Left lung (tissue), 10 donors: ENCODE data around the gene LSM14A. TPM values are rescaled to one million over a fixed set of nuclear protein-coding genes. Genes with fewer than 3 reads are reported as not detected.

ENCODE experiments used
- ATAC-seq: fragments of 200-7000 bp; cut with Tn5 transposase; one replicate; pipeline ENCODE4 v1.9.1; 2020; ENCODE audit warnings: moderate library complexity
- DNase-seq, 4 donors: peaks; one replicate each; pipeline ENCODE4 v3.0.0-alpha.2; 2013 to 2020
- H3K27ac ChIP-seq, 2 donors: fragments of 200-600 bp; sonication (generic) in 1 of 2; one replicate each; pipeline versions ENCODE4 v1.5.0 to v1.8.0; 2020 to 2021
- H3K27me3 ChIP-seq, 2 donors: fragments of 200-600 bp; sonication (generic) in 1 of 2; one replicate each; pipeline versions ENCODE4 v1.5.0 to v1.8.0; 2020 to 2021
- H3K36me3 ChIP-seq, 2 donors: fragments of 200-600 bp; sonication (generic) in 1 of 2; one replicate each; pipeline versions ENCODE4 v1.5.0 to v1.8.0; 2020 to 2021
- H3K4me1 ChIP-seq, 2 donors: fragments of 200-600 bp; one replicate each; pipeline ENCODE4 v1.8.0; 2021
- H3K4me3 ChIP-seq, 2 donors: fragments of 200-600 bp; sonication (generic) in 1 of 2; one replicate each; pipeline versions ENCODE4 v1.5.0 to v1.8.0; 2020 to 2021; ENCODE audit warnings: mild to moderate bottlenecking in 1 of 2
- H3K9me3 ChIP-seq, 2 donors: fragments of 200-600 bp; sonication (generic) in 1 of 2; one replicate each; pipeline versions ENCODE4 v1.5.0 to v1.8.0; 2020 to 2021
- intact Hi-C, 2 donors: fragments of 100-400 bp; cut with DNase I; formaldehyde crosslinking; loops; one replicate each; pipeline versions ENCODE4 v1.11.2 to v1.14.2; 2022
- polyA plus RNA-seq, 6 donors: library from polyadenylated mRNA; unstranded; fragments of 120-200 nt; gene quantifications; one replicate each; pipeline ENCODE4 v1.2.1, GENCODE V29; 2013; ENCODE audit not compliant: insufficient read length in 6 of 6
- total RNA-seq, 2 donors: library from RNA; stranded (reverse); fragmentation: NEBNext Ultra II Directional; extraction: Animal tissue kit (Norgen Biotek cat#: 25700); gene quantifications; one replicate each; pipeline ENCODE4 v1.2.1, GENCODE V29; 2021
- TF ChIP-seq, protein P1 (sequence below), 2 donors: fragments of 200-600 bp; sonication (generic) in 1 of 2; IDR thresholded peaks; one replicate each; pipeline versions ENCODE4 v1.5.0 to v1.8.0; 2021; ENCODE audit warnings: antibody characterized with exemption in 2 of 2
- donor health status: DM: no; HTN: yes; CAD: no.
- donor health status: DM: no; HTN: no; CAD: no.

The LSM14A gene
- total and polyA plus RNA-seq, 8 donors = 88.0 to 176 (median 155) TPM

DNA sequence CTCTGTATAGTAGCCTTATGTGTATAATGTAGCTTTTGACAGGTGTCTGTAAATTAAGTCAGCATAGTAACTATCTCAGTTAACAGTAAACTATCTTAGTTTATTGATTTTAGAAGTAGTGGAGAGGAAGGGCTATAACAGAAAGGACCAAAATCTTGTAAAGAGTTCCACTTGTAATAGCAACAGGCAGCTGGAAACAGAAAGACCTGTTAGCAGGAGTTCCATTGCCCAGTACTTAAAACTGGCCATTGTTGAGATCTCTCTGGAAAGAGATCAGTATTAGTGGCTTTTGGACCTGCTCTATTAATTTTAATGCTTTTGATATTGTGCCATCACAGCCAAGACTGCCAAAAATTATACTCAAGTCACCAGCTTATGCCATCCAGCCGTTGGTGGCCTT lies 50.1 kb downstream of the LSM14A start:
- Histone ChIP-seq H3K36me3 (peaks cover 4 to 84% of the 10 kb centered on the region in 2 donors), H3K4me1 (peaks cover 0 to 15% of the 10 kb centered on the region in 2 donors), H3K9me3 (no peaks in the 10 kb centered on the region), H3K4me3 (no peak overlapping the region), H3K27me3 (no peaks in the 10 kb centered on the region), H3K27ac (no peak overlapping the region)
- ATAC-seq (no peak), DNase-seq (no peak)
- intact Hi-C loops = no loop called here
- TF ChIP-seq, protein P1, sequence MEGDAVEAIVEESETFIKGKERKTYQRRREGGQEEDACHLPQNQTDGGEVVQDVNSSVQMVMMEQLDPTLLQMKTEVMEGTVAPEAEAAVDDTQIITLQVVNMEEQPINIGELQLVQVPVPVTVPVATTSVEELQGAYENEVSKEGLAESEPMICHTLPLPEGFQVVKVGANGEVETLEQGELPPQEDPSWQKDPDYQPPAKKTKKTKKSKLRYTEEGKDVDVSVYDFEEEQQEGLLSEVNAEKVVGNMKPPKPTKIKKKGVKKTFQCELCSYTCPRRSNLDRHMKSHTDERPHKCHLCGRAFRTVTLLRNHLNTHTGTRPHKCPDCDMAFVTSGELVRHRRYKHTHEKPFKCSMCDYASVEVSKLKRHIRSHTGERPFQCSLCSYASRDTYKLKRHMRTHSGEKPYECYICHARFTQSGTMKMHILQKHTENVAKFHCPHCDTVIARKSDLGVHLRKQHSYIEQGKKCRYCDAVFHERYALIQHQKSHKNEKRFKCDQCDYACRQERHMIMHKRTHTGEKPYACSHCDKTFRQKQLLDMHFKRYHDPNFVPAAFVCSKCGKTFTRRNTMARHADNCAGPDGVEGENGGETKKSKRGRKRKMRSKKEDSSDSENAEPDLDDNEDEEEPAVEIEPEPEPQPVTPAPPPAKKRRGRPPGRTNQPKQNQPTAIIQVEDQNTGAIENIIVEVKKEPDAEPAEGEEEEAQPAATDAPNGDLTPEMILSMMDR (IDR thresholded peaks at IDR 0.05) = no peak

DNA sequence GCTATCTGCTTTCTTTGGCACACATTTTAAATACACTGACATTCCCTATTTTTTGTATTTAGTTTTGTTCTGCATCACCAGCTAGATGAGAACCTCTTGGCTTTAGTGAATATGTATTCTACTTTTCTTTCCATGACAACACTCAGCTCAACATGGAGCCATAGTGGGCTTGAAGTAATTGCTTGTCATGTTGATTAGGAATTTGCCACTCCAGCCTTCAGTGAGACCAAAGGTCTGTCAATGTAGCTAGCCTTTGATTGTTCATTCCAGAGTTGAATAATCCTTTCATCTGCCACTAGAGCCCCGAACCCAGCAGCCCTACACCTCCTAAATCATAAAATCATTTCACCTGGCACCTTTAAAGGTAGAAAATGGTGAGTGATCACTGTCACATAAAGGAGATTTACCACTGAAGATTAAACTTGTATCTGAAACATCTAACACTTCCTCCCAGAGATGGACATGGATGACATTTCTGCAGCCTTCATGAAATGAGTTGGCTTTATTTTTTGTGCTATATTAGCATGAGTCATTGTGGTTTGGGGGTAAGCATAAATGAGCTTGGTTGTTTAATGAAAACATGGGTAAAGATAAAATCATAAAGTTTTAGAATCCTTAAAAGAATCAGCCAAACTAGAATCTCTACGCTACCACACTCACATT lies 52.8 kb downstream of the LSM14A start:
- intact Hi-C loops = no loop called here
- DNase-seq = no peak
- no peak for ATAC-seq
- no peak overlapping the region for H3K27ac ChIP-seq
- TF ChIP-seq, protein P1 (IDR thresholded peaks at IDR 0.05) = no peak
- H3K27me3 ChIP-seq = no peaks in the 10 kb centered on the region
- no peaks in the 10 kb centered on the region for H3K9me3 ChIP-seq
- H3K4me1 ChIP-seq = peaks cover 0 to 3% of the 10 kb centered on the region in 2 donors
- no peak overlapping the region for H3K4me3 ChIP-seq
- H3K36me3 ChIP-seq = peaks cover 4 to 95% of the 10 kb centered on the region in 2 donors

GRCh38 chr19:34225659-34226015 lies 53.3 kb downstream of the LSM14A start:
- H3K4me1 ChIP-seq = peaks cover 0 to 3% of the 10 kb centered on the region in 2 donors
- no peaks in the 10 kb centered on the region for H3K9me3 ChIP-seq
- TF ChIP-seq, protein P1 (IDR thresholded peaks at IDR 0.05) = no peak
- DNase-seq (no peak), ATAC-seq (no peak)
- no peak overlapping the region for H3K27ac ChIP-seq
- H3K4me3 ChIP-seq = no peak overlapping the region
- H3K36me3 ChIP-seq = peaks cover 4 to 96% of the 10 kb centered on the region in 2 donors
- intact Hi-C loops = no loop called here
- H3K27me3 ChIP-seq = no peaks in the 10 kb centered on the region

DNA sequence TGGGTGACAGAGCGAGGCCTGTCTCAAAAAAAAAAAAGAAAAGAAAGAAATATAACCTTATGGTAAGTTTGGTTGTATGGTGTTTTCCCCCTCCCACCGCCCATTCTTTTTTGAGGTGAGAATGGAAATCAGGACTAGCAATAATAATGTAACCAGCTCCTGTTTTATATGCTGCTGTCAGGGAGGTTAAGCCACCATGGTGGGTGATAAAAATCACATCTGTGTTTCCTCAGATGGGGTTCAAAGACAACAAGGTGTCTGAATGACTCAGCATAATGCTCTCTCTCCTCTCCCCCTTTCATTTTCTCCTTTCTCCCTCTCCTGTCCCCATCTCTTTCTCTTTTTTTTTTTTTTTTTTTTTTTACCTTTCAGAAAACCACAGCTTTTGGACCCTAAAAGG lies 53.7 kb downstream of the LSM14A start:
- peaks cover 0 to 3% of the 10 kb centered on the region in 2 donors for H3K4me1 ChIP-seq
- TF ChIP-seq, protein P1 (IDR thresholded peaks at IDR 0.05) = no peak
- H3K36me3 ChIP-seq = peaks cover 4 to 96% of the 10 kb centered on the region in 2 donors
- no peak overlapping the region for H3K4me3 ChIP-seq
- intact Hi-C loops = no loop called here
- H3K9me3 ChIP-seq = no peaks in the 10 kb centered on the region
- no peak for DNase-seq
- H3K27ac ChIP-seq = no peak overlapping the region
- H3K27me3 ChIP-seq = no peaks in the 10 kb centered on the region
- no peak for ATAC-seq

GRCh38 chr19:34228347-34228746 lies 56.0 kb downstream of the LSM14A start:
- Histone ChIP-seq H3K27ac (no peak overlapping the region), H3K36me3 (peaks cover 0 to 77% of the 10 kb centered on the region in 2 donors), H3K4me1 (peaks cover 13 to 21% of the 10 kb centered on the region in 2 donors), H3K9me3 (no peaks in the 10 kb centered on the region), H3K27me3 (no peaks in the 10 kb centered on the region), H3K4me3 (no peak overlapping the region)
- DNase-seq (no peak), ATAC-seq (no peak)
- TF ChIP-seq, protein P1 (IDR thresholded peaks at IDR 0.05) = no peak
- intact Hi-C loops = no loop called here
